Fibroblast of skin of back (primary cell): Measurements from ENCODE around the gene VAV1.
A peak's percentile ranks its signal among the peaks of the same experiment; 100 is the strongest.
"Not testable (repeated sequence)": the region's sequence is repeated elsewhere in the genome, so short reads cannot be mapped to it uniquely, and the experiment has no call there.

Source experiments
- DNase-seq: peaks from one replicate; pipeline ENCODE4 v3.0.0-alpha.2; 2013

The VAV1 gene

GRCh38 chr19:6760606-6761005 is 11.9 kb upstream of the VAV1 start:
- DNase-seq, result no peak

GRCh38 chr19:6761053-6761676 is 11.3 kb upstream of the VAV1 start:
- DNase-seq, result peak; percentile 9

- not testable (repeated sequence) for DNase-seq
Observed at GRCh38 chr19:6762253-6762797, 10.2 kb upstream of the VAV1 start.

- peak; percentile 13 for DNase-seq
Observed at GRCh38 chr19:6765738-6766356, 6.7 kb upstream of the VAV1 start.

GRCh38 chr19:6766357-6767080 is 6.0 kb upstream of the VAV1 start:
- no peak for DNase-seq

- no peak for DNase-seq
Observed at GRCh38 chr19:6767081-6767356, 5.5 kb upstream of the VAV1 start.

GRCh38 chr19:6767357-6768235 is 4.9 kb upstream of the VAV1 start, which contains the start of gene SH2D3A:
Gene SH2D3A (minus strand): TSS chr19:6767435. CDS start chr19:6763748, 3,687 bp downstream.
- DNase-seq, result peak; percentile 27

- no peak for DNase-seq
Observed at GRCh38 chr19:6768236-6768785, 4.2 kb upstream of the VAV1 start.

- DNase-seq, result peak; percentile 15
Observed at GRCh38 chr19:6769006-6769619, 3.4 kb upstream of the VAV1 start.

GRCh38 chr19:6771648-6772027 is 870 bp upstream of the VAV1 start:
- DNase-seq, result not testable (repeated sequence)

- DNase-seq, result no peak
Observed at GRCh38 chr19:6772866-6773322, 386 bp downstream of the VAV1 start.

- DNase-seq, result no peak
Observed at GRCh38 chr19:6773323-6773931, 919 bp downstream of the VAV1 start.

GRCh38 chr19:6774821-6775707 is 2.6 kb downstream of the VAV1 start:
- no peak for DNase-seq

GRCh38 chr19:6776045-6776444 is 3.5 kb downstream of the VAV1 start:
- DNase-seq, result not testable (repeated sequence)

- DNase-seq, result no peak
Observed at GRCh38 chr19:6776999-6777398, 4.5 kb downstream of the VAV1 start.

GRCh38 chr19:6777434-6777833 is 4.9 kb downstream of the VAV1 start:
- no peak for DNase-seq

- no peak for DNase-seq
Observed at GRCh38 chr19:6778386-6778785, 5.9 kb downstream of the VAV1 start.

GRCh38 chr19:6779206-6779605 is 6.7 kb downstream of the VAV1 start:
- no peak for DNase-seq

GRCh38 chr19:6787393-6787792 is 14.9 kb downstream of the VAV1 start:
- DNase-seq, result no peak

- no peak for DNase-seq
Observed at GRCh38 chr19:6788896-6789295, 16.4 kb downstream of the VAV1 start.
